ENCODE results near the gene RAD51B.

Gene RAD51B

GRCh38 chr14:68634332-68634731 is 814.8 kb downstream of the RAD51B start:
- Histone ChIP-seq H3K4me3 (ENCODE audit: low read depth, low read length) (no peak overlapping the region), H3K9me3 (ENCODE audit: control insufficient read depth, insufficient read depth, low read depth, low read length) (no peaks in the 10 kb centered on the region), H3K27ac (ENCODE audit: extremely low read depth, low read depth, low read length) (no peak overlapping the region)

GRCh38 chr14:68634874-68635595 is 815.5 kb downstream of the RAD51B start:
- H3K9me3 ChIP-seq (ENCODE audit: control insufficient read depth, insufficient read depth, low read depth, low read length), result no peaks in the 10 kb centered on the region
- no peaks in the 10 kb centered on the region for H3K4me1 ChIP-seq (ENCODE audit: control insufficient read depth, insufficient read depth, low read length)
- no peak overlapping the region for H3K4me3 ChIP-seq (ENCODE audit: low read depth, low read length)
- no peak for TF ChIP-seq ZNF133 (tag by site-specific recombination; IDR thresholded peaks at IDR 0.05)
- no peak for TF ChIP-seq ZNF747 (tag by site-specific recombination; IDR thresholded peaks at IDR 0.05)
- no peak for TF ChIP-seq PRDM4 (tag by site-specific recombination; IDR thresholded peaks at IDR 0.05)
- no peak for TF ChIP-seq ZNF211 (tag by site-specific recombination; IDR thresholded peaks at IDR 0.05; ENCODE audit: low read depth)
- TF ChIP-seq ZNF76 (tag by site-specific recombination; IDR thresholded peaks at IDR 0.05; ENCODE audit: borderline replicate concordance, low read depth), result no peak
- no peak for TF ChIP-seq TSHZ1 (tag by site-specific recombination; IDR thresholded peaks at IDR 0.05; ENCODE audit: borderline replicate concordance)
- no peak for TF ChIP-seq MYNN (tag by site-specific recombination; IDR thresholded peaks at IDR 0.05; ENCODE audit: borderline replicate concordance)
- no peak for TF ChIP-seq KLF7 (tag by site-specific recombination; IDR thresholded peaks at IDR 0.05; ENCODE audit: borderline replicate concordance)
- TF ChIP-seq ZNF398 (tag by site-specific recombination; IDR thresholded peaks at IDR 0.05), result no peak
- TF ChIP-seq SCRT1 (tag by site-specific recombination; IDR thresholded peaks at IDR 0.05; ENCODE audit: borderline replicate concordance), result no peak
- no peak for TF ChIP-seq ZNF16 (tag by site-specific recombination; IDR thresholded peaks at IDR 0.05; ENCODE audit: low read depth)
- no peak for TF ChIP-seq ZNF623 (tag by site-specific recombination; IDR thresholded peaks at IDR 0.05)
- no peak for TF ChIP-seq BCL6B (tag by site-specific recombination; IDR thresholded peaks at IDR 0.05)
- ChIA-PET CTCF (no interaction called here), POLR2A (no interaction called here)
- no peak overlapping the region for H3K27ac ChIP-seq (ENCODE audit: extremely low read depth, low read depth, low read length)
- no peaks in the 10 kb centered on the region for H3K36me3 ChIP-seq (ENCODE audit: control insufficient read depth in 2 of 2, insufficient read depth in 1 of 2, low read length in 2 of 2)

More at GRCh38 chr14:68634332-68634731, 814.8 kb downstream of the RAD51B start:
- no peaks in the 10 kb centered on the region for H3K4me1 ChIP-seq (ENCODE audit: control insufficient read depth, insufficient read depth, low read length)
- ChIA-PET CTCF (no interaction called here), POLR2A (no interaction called here)
- H3K36me3 ChIP-seq (ENCODE audit: control insufficient read depth in 2 of 2, insufficient read depth in 1 of 2, low read length in 2 of 2), result no peaks in the 10 kb centered on the region
- TF ChIP-seq YY2 (tag by site-specific recombination; IDR thresholded peaks at IDR 0.05) (no peak), ZBTB21 (tag by site-specific recombination; IDR thresholded peaks at IDR 0.05) (no peak), ZFHX2 (tag by site-specific recombination; conservative IDR thresholded peaks at IDR 0.05) (peak; percentile 23; the same call in 1 of the 2 replicates), ZSCAN5A (tag by site-specific recombination; IDR thresholded peaks at IDR 0.05) (no peak)

All from HEK293 (cell line).